Hematopoietic multipotent progenitor cell treated with erythropoietin and hydrocortisone succinate and interleukin-3 and kit ligand, for 17 days (in vitro differentiated cells): ENCODE results near the gene AP5M1.
A peak's percentile ranks its signal among the peaks of the same experiment; 100 is the strongest.
"Not testable (repeated sequence)": the region's sequence is repeated elsewhere in the genome, so short reads cannot be mapped to it uniquely, and the experiment has no call there.

Source experiments
- DNase-seq: peaks from one replicate; pipeline ENCODE4 v3.0.0-alpha.2; 2015; ENCODE audit warnings: low spot score

The AP5M1 gene, protein sequence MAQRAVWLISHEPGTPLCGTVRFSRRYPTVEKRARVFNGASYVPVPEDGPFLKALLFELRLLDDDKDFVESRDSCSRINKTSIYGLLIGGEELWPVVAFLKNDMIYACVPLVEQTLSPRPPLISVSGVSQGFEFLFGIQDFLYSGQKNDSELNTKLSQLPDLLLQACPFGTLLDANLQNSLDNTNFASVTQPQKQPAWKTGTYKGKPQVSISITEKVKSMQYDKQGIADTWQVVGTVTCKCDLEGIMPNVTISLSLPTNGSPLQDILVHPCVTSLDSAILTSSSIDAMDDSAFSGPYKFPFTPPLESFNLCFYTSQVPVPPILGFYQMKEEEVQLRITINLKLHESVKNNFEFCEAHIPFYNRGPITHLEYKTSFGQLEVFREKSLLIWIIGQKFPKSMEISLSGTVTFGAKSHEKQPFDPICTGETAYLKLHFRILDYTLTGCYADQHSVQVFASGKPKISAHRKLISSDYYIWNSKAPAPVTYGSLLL

DNA sequence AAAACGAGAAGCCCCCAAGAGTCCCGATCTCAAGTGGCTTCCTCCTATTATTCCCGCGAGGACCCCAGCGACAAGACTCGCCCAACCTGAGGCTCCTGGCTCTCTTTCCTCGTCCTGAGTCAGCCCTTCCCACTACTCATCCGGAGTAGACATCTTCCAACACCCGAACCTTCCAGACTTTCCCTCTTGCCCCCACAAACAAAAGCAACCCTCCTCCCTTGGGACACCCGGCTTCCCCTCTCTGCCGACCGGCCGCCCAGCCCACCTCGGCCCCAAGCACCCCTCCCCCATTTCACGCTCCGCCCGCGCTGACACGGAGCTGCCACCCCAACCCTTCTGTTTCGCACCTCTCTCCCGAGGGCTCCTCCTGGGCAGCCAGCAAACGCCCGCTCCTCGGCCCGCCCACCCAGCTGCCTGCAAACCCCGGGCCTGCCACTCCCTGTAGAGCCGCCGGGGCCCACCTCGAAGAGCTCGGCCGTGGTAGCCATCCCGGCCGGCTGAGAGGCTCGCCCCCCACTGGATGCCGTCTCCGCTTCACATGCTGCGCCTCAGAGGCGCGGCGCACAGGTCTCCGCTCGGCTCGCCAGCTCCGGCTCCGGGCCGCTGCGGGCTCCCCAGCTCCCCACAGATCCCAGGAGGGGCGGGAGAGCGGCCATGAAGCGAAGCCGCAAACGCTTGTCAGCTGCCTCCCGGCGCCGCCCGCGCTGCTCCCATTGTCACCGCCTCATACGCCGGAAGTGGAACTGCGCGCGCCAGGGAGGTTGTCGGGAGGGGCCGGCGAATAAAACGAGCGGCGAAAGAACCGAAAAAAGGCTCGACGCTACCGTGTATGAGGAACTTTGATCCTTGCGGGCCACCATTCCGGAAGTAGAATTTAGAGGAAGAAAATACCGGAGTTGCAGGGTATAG is at the start of gene AP5M1, which contains the start of gene EXOC5:
TSS of gene AP5M1 (plus strand) at position 811 of the 909 bp plus-strand sequence. CDS start 344 bp downstream, outside the sequence.
TSS of gene EXOC5 (minus strand) at position 745 of the 909 bp plus-strand sequence. CDS start at position 488, 257 bp downstream.
- DNase-seq = peak; percentile 78

DNA sequence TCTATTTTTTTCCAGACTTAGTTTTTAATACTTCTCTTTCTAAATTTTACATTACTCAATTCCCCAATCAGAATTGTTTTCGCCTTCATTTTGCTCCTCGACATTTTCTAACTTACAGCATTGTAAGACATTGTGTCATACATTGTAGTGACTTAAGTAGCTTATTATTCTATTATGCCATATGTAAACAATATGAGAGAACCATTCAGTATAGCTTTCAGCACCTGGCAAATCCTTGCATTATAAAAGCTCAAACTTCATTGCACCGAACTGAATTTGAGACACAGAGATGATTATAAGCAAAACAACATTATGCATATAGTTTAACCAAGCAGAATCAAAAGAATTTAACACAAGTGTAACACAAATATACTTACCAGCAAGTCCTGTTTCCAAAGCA is 46.8 kb upstream of the AP5M1 start:
- DNase-seq = no peak

- DNase-seq = no peak
Measured at GRCh38 chr14:57227083-57227482, 41.7 kb upstream of the AP5M1 start.

- not testable (repeated sequence) for DNase-seq
Measured at GRCh38 chr14:57228320-57228719, 40.5 kb upstream of the AP5M1 start.

GRCh38 chr14:57232006-57232405 is 36.8 kb upstream of the AP5M1 start:
- no peak for DNase-seq

GRCh38 chr14:57240115-57240514 is 28.7 kb upstream of the AP5M1 start:
- not testable (repeated sequence) for DNase-seq

- DNase-seq = no peak
Measured at GRCh38 chr14:57243320-57243719, 25.5 kb upstream of the AP5M1 start.

GRCh38 chr14:57244106-57244505 is 24.7 kb upstream of the AP5M1 start:
- no peak for DNase-seq

DNA sequence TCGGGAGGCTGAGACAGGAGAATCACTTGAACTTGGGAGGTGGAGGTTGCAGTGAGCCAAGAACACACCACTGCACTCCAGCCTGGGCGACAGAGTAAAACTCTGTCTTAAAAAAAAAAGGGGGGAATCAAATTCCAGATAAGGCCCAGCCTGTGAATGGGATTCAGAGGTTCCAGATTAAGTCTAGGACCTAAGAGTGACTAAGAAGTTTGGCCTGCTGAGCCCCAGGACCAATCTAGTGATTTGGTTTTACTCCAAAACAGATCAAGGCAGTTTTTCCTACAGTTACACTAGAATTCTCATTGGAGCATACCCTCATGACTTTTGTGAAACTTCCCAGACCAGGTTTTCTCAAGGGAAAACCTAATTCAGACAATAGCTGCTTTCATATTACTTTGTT is 22.8 kb upstream of the AP5M1 start:
- DNase-seq = no peak

- DNase-seq = no peak
Measured at GRCh38 chr14:57246933-57247657, 21.7 kb upstream of the AP5M1 start.

- no peak for DNase-seq
Measured at GRCh38 chr14:57254884-57255283, 13.9 kb upstream of the AP5M1 start.

DNA sequence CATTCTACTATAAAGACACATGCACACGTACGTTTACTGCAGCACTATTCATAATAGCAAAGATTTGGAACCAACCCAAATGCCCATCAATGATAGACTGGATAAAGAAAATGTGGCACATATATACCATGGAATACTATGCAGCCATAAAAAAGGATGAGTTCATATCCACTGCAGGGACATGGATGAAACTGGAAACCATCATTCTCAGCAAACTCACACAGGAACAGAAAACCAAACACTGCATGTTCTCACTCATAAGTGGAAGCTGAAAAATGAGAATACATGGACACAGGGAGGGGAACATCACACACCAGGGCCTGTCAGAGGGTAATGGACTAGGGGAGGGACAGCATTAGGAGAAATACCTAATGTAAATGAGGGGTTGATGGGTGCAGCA is 10.6 kb upstream of the AP5M1 start:
- not testable (repeated sequence) for DNase-seq

- no peak for DNase-seq
Measured at GRCh38 chr14:57259672-57260071, 9.1 kb upstream of the AP5M1 start.

- DNase-seq = no peak
Measured at GRCh38 chr14:57261604-57262003, 7.2 kb upstream of the AP5M1 start.

DNA sequence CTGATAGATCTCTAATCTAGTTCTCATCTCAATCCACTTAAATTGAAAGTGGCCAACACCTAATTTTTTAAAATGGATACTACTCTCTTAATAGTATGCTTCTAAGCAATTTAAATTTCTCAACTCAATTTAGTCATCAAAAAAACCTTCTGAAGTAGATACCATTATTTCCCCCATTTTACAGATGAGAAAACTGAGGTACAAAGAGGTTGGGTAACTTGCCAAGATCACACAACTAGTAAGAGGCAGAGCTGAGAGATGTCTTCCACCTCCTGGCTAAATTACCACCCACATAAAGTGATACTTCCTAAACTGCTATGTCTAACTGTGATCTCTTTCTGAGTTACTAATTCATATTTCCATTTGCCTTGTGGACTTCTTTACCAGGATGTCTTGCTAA is 6.7 kb upstream of the AP5M1 start:
- no peak for DNase-seq

- no peak for DNase-seq
Measured at GRCh38 chr14:57266065-57266464, 2.7 kb upstream of the AP5M1 start.

GRCh38 chr14:57273236-57273635 is 4.5 kb downstream of the AP5M1 start:
- DNase-seq = no peak

- DNase-seq = no peak
Measured at GRCh38 chr14:57274551-57274950, 5.8 kb downstream of the AP5M1 start.

- no peak for DNase-seq
Measured at GRCh38 chr14:57275023-57275664, 6.4 kb downstream of the AP5M1 start.

GRCh38 chr14:57277062-57277461 is 8.3 kb downstream of the AP5M1 start:
- no peak for DNase-seq

- no peak for DNase-seq
Measured at GRCh38 chr14:57287745-57288144, 19.0 kb downstream of the AP5M1 start.
